Trophoblast cell (in vitro differentiated cells and primary cell): ENCODE data around the gene EVI2B.
A peak's percentile ranks its signal among the peaks of the same experiment; 100 is the strongest.

ENCODE experiments used
- DNase-seq, 2 donors: peaks; one replicate each; pipeline ENCODE4 v3.0.0-alpha.2; 2016
- H2AFZ ChIP-seq: 2 replicates; pipeline ENCODE4 v1.6.1; 2013; ENCODE audit warnings: low read length, moderate library complexity, mild to moderate bottlenecking; ENCODE audit not compliant: insufficient read depth, poor library complexity
- H2AK5ac ChIP-seq: 2 replicates; pipeline ENCODE4 v1.6.1; 2013; ENCODE audit warnings: mild to moderate bottlenecking, low read length
- H2BK120ac ChIP-seq: 2 replicates; pipeline ENCODE4 v1.6.1; 2013; ENCODE audit warnings: low read length, mild to moderate bottlenecking, moderate library complexity; ENCODE audit not compliant: insufficient read depth, poor library complexity
- H2BK12ac ChIP-seq: 2 replicates; pipeline ENCODE4 v1.6.1; 2013; ENCODE audit warnings: mild to moderate bottlenecking, low read length, moderate library complexity
- H2BK5ac ChIP-seq: 2 replicates; pipeline ENCODE4 v1.6.1; 2013; ENCODE audit warnings: low read length, low read depth, moderate library complexity, mild to moderate bottlenecking; ENCODE audit not compliant: poor library complexity
- H3K14ac ChIP-seq: 2 replicates; pipeline ENCODE4 v1.6.1; 2013; ENCODE audit warnings: mild to moderate bottlenecking, low read length
- H3K18ac ChIP-seq: 2 replicates; pipeline ENCODE4 v1.6.1; 2013; ENCODE audit warnings: mild to moderate bottlenecking, low read length
- H3K23ac ChIP-seq: 2 replicates; pipeline ENCODE4 v1.6.1; 2013; ENCODE audit warnings: low read length
- H3K27ac ChIP-seq: 2 replicates; pipeline ENCODE4 v1.5.1; 2013; ENCODE audit warnings: low read depth, mild to moderate bottlenecking, inconsistent platforms, low read length, moderate library complexity
- H3K27me3 ChIP-seq: 2 replicates; pipeline ENCODE4 v1.6.1; 2013; ENCODE audit warnings: inconsistent platforms, mild to moderate bottlenecking, low read length, moderate library complexity; ENCODE audit not compliant: insufficient read depth
- H3K36me3 ChIP-seq, 2 experiments: 1 replicate in 1 of 2; 2 replicates in 1 of 2; pipeline ENCODE4 v1.6.1; 2013; ENCODE audit warnings: low read length in 2 of 2, mild to moderate bottlenecking in 2 of 2, moderate library complexity in 1 of 2; ENCODE audit not compliant: insufficient read depth in 2 of 2, control insufficient read depth in 1 of 2
- H3K4ac ChIP-seq: 2 replicates; pipeline ENCODE4 v1.6.1; 2013; ENCODE audit warnings: low read depth, mild to moderate bottlenecking, low read length, moderate library complexity
- H3K4me1 ChIP-seq, 2 experiments: 1 replicate in 1 of 2; 2 replicates in 1 of 2; pipeline ENCODE4 v1.6.1; 2013; ENCODE audit warnings: low read length in 2 of 2, mild to moderate bottlenecking in 2 of 2, moderate library complexity in 1 of 2; ENCODE audit not compliant: insufficient read depth in 2 of 2, control insufficient read depth in 1 of 2
- H3K4me2 ChIP-seq: 2 replicates; pipeline ENCODE4 v1.6.1; 2013; ENCODE audit warnings: inconsistent platforms, mild to moderate bottlenecking, low read length, moderate library complexity
- H3K4me3 ChIP-seq: 2 replicates; pipeline ENCODE4 v1.5.1; 2013; ENCODE audit warnings: mild to moderate bottlenecking, low read depth, low read length, inconsistent platforms
- H3K79me1 ChIP-seq: one replicate; pipeline ENCODE4 v1.6.1; 2013; ENCODE audit warnings: low read length
- H3K79me2 ChIP-seq: 2 replicates; pipeline ENCODE4 v1.6.1; 2013; ENCODE audit warnings: low read length, mild to moderate bottlenecking; ENCODE audit not compliant: control insufficient read depth, insufficient read depth, poor library complexity
- H3K9ac ChIP-seq: 2 replicates; pipeline ENCODE4 v1.6.1; 2013; ENCODE audit warnings: mild to moderate bottlenecking, low read length
- H3K9me3 ChIP-seq: 2 replicates; pipeline ENCODE4 v1.6.1; 2013; ENCODE audit warnings: low read depth, mild to moderate bottlenecking, control low read depth, inconsistent platforms, low read length; ENCODE audit not compliant: insufficient read depth
- H4K12ac ChIP-seq: 2 replicates; pipeline ENCODE4 v1.6.1; 2013; ENCODE audit warnings: low read depth, mild to moderate bottlenecking, low read length, moderate library complexity
- H4K8ac ChIP-seq: 2 replicates; pipeline ENCODE4 v1.6.1; 2013; ENCODE audit warnings: low read depth, mild to moderate bottlenecking, low read length, moderate library complexity
- H4K91ac ChIP-seq: one replicate; pipeline ENCODE4 v1.6.1; 2013; ENCODE audit warnings: low read depth, mild to moderate bottlenecking, low read length, moderate library complexity
- WGBS: extraction: QIAGEN DNeasy Blood & Tissue Kit; methylation state at CpG from one replicate; pipeline ENCODE4 v1.1.7; 2013; ENCODE audit warnings: missing lambda C conversion rate; ENCODE audit not compliant: insufficient read length, insufficient coverage; ENCODE audit errors: extremely low coverage; 5-methylcytosine and 5-hydroxymethylcytosine counted together

Gene EVI2B

GRCh38 chr17:31310886-31311285 is 3.0 kb downstream of the EVI2B start:
- peaks cover 0 to 2% of the 10 kb centered on the region in 2 experiments for H3K36me3 ChIP-seq
- H3K4me2 ChIP-seq = no peak overlapping the region
- H4K12ac ChIP-seq = no peak overlapping the region
- H3K79me1 ChIP-seq = no peaks in the 10 kb centered on the region
- no peak overlapping the region for H2AFZ ChIP-seq
- no peak overlapping the region for H2BK5ac ChIP-seq
- DNase-seq = no peak
- no peak overlapping the region for H2AK5ac ChIP-seq
- H3K27ac ChIP-seq = no peak overlapping the region
- no peak overlapping the region for H3K9ac ChIP-seq
- H3K4me3 ChIP-seq = no peak overlapping the region
- no peak overlapping the region for H2BK120ac ChIP-seq
- no peaks in the 10 kb centered on the region for H3K9me3 ChIP-seq
- no peak overlapping the region for H4K91ac ChIP-seq
- no peak overlapping the region for H3K14ac ChIP-seq
- no peaks in the 10 kb centered on the region for H3K27me3 ChIP-seq
- no peak overlapping the region for H4K8ac ChIP-seq
- WGBS = no CpG with 5 or more reads among the region's 7 CpGs
- no peak overlapping the region for H2BK12ac ChIP-seq
- H3K4ac ChIP-seq = no peak overlapping the region
- H3K4me1 ChIP-seq = no peaks in the 10 kb centered on the region
- no peak overlapping the region for H3K23ac ChIP-seq
- H3K79me2 ChIP-seq = no peaks in the 10 kb centered on the region
- H3K18ac ChIP-seq = no peak overlapping the region

- peaks cover 0 to 2% of the 10 kb centered on the region in 2 experiments for H3K36me3 ChIP-seq
- no peaks in the 10 kb centered on the region for H3K27me3 ChIP-seq
- no peak overlapping the region for H2BK5ac ChIP-seq
- H3K79me2 ChIP-seq = no peaks in the 10 kb centered on the region
- no peak overlapping the region for H3K4ac ChIP-seq
- no peak overlapping the region for H3K18ac ChIP-seq
- H4K8ac ChIP-seq = no peak overlapping the region
- H2AFZ ChIP-seq = no peak overlapping the region
- H3K9ac ChIP-seq = no peak overlapping the region
- DNase-seq = no peak
- WGBS = no CpG with 5 or more reads among the region's 2 CpGs
- H4K91ac ChIP-seq = no peak overlapping the region
- no peak overlapping the region for H4K12ac ChIP-seq
- H3K4me3 ChIP-seq = no peak overlapping the region
- H2BK12ac ChIP-seq = no peak overlapping the region
- no peak overlapping the region for H2BK120ac ChIP-seq
- no peak overlapping the region for H3K14ac ChIP-seq
- H2AK5ac ChIP-seq = no peak overlapping the region
- H3K4me2 ChIP-seq = no peak overlapping the region
- no peaks in the 10 kb centered on the region for H3K9me3 ChIP-seq
- no peaks in the 10 kb centered on the region for H3K79me1 ChIP-seq
- no peak overlapping the region for H3K23ac ChIP-seq
- H3K4me1 ChIP-seq = no peaks in the 10 kb centered on the region
- no peak overlapping the region for H3K27ac ChIP-seq
Measured at GRCh38 chr17:31310260-31310659, 3.6 kb downstream of the EVI2B start.

DNA sequence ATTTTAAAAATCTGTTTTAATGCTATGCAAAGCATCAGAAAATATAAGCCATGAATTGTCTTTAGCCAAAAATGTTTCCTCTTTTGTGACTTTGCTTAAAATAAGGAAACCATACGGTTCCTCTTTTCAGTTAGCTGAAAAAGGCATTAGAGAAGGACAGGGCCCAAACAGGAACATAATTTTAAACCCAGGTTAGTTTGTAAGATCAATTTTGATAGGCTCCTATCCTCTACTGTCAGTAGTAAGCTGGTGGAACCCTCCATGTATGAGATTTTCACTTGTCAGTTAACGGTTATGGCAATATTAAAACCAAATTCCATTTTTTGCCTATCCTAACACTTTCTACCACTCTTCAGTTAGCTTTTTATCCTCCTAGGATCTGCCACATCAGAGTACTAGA is 4.3 kb downstream of the EVI2B start:
- Histone ChIP-seq H3K36me3 (peaks cover 0 to 2% of the 10 kb centered on the region in 2 experiments), H3K27me3 (no peaks in the 10 kb centered on the region), H3K9me3 (no peaks in the 10 kb centered on the region), H4K91ac (no peak overlapping the region), H2BK12ac (no peak overlapping the region), H2BK5ac (no peak overlapping the region), H4K8ac (no peak overlapping the region), H3K4me1 (no peaks in the 10 kb centered on the region), H3K79me2 (no peaks in the 10 kb centered on the region), H3K9ac (no peak overlapping the region), H3K14ac (no peak overlapping the region), H3K23ac (no peak overlapping the region), H3K18ac (no peak overlapping the region), H3K4me2 (no peak overlapping the region), H3K4ac (no peak overlapping the region), H3K79me1 (no peaks in the 10 kb centered on the region), H4K12ac (no peak overlapping the region), H3K27ac (no peak overlapping the region), H2BK120ac (no peak overlapping the region), H2AK5ac (no peak overlapping the region), H2AFZ (no peak overlapping the region), H3K4me3 (no peak overlapping the region)
- DNase-seq = peak in 1 of 2 donors; percentile 12
- WGBS = no CpG with 5 or more reads among the region's 2 CpGs

DNA sequence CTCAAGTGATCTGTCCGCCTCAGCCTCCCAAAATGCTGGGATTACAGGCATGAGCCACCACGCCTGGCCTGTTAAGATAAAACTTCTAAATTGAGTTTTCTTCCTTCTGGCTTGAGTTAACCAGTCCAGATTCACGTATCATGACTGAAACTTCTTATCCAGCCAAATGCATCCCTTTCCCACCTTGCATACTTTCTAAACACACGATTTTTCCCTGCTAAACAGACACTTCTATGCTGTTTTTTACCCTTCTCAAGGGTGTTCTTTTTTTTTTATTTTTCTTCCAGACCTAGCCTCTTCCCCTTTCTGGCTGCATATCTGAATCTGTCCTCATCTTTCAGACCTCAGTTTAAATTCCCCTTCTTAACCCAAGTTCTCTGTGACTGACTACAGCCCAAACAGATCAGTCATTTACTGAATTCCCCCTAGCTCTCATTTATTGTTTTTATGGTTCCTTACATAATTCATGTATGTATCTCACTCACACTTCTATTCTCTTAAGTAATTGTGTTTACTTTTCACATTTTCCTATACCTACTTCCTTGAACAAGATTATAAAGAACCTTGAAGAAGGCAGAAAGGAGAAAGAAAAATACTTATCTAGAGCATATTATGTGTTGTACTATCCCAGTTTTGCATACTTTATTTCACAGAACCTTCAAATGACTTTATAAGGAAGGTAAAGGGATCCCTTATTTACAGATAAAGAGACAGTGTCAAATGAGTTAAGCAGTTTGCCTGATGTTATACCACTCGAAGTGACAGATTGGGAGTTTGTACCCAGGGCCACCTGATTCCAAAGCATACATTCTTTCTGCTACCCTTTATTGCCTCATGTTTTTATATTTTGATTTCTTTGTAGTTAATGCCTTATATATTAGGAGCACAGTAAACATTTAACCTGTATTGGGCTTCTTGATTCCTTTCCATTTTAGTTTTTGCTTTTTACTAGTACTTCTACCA is 5.2 kb downstream of the EVI2B start:
- Histone ChIP-seq H2AFZ (no peak overlapping the region), H3K27me3 (no peaks in the 10 kb centered on the region), H3K4me1 (no peaks in the 10 kb centered on the region), H3K4ac (no peak overlapping the region), H4K12ac (no peak overlapping the region), H4K8ac (no peak overlapping the region), H2AK5ac (no peak overlapping the region), H3K36me3 (peaks cover 0 to 2% of the 10 kb centered on the region in 2 experiments), H3K14ac (no peak overlapping the region), H3K4me3 (no peak overlapping the region), H2BK5ac (no peak overlapping the region), H3K9ac (no peak overlapping the region), H3K27ac (no peak overlapping the region), H3K23ac (no peak overlapping the region), H3K4me2 (no peak overlapping the region), H4K91ac (no peak overlapping the region), H2BK12ac (no peak overlapping the region), H3K9me3 (no peaks in the 10 kb centered on the region), H3K79me1 (no peaks in the 10 kb centered on the region), H2BK120ac (no peak overlapping the region), H3K79me2 (no peaks in the 10 kb centered on the region), H3K18ac (no peak overlapping the region)
- no CpG with 5 or more reads among the region's 5 CpGs for WGBS
- DNase-seq = peak in 1 of 2 donors; percentile 18
